PC-3 (cell line): ENCODE data around the gene CSPG4. TPM values are rescaled to one million over a fixed set of nuclear protein-coding genes. Genes with fewer than 3 reads are reported as not detected.

Source experiments
- ATAC-seq: fragments of 200-7000 bp; cut with Tn5 transposase; 2 replicates; pipeline ENCODE4 v1.9.1; 2020; ENCODE audit warnings: mild to moderate bottlenecking, moderate library complexity
- BruUV-seq: library from RNA; stranded (reverse); fragments of 400-500 nt; replicated peaks from 2 replicates; lab custom pipeline; 2021; lab: Mats Ljungman, UMichigan
- CTCF ChIA-PET: fragments of 300-600 bp; sonication (Branson Sonifier 250); formaldehyde crosslinking; loops from one replicate; lab custom pipeline; 2022; ENCODE audit warnings: antibody characterized with exemption; lab: Charles Lee
- POLR2A ChIA-PET: fragments of 300-600 bp; sonication (Branson Sonifier 250); formaldehyde crosslinking; loops from one replicate; lab custom pipeline; 2022; ENCODE audit warnings: antibody characterized with exemption; ENCODE audit not compliant: unreplicated experiment; lab: Charles Lee
- DNase-seq: peaks from one replicate; pipeline ENCODE4 v3.0.0-alpha.2; 2015
- H2AFZ ChIP-seq: fragments of 300-600 bp; sonication (generic); 2 replicates; pipeline ENCODE4 v1.6.0; 2016; ENCODE audit warnings: antibody characterized with exemption, low read length
- H3F3A ChIP-seq: fragments of 300-600 bp; sonication (generic); one replicate; pipeline ENCODE4 v1.6.0; 2017; ENCODE audit warnings: antibody characterized with exemption, low read length, control low read depth, mild to moderate bottlenecking; ENCODE audit not compliant: unreplicated experiment
- H3K27ac ChIP-seq: fragments of 300-600 bp; sonication (generic); 2 replicates; pipeline ENCODE4 v1.5.1; 2016; ENCODE audit warnings: mild to moderate bottlenecking, low read length
- H3K27me3 ChIP-seq: fragments of 300-600 bp; sonication (generic); 2 replicates; pipeline ENCODE4 v1.6.1; 2016; ENCODE audit warnings: low read length, mixed read lengths
- H3K36me3 ChIP-seq: fragments of 300-600 bp; sonication (generic); 2 replicates; pipeline ENCODE4 v1.6.1; 2016; ENCODE audit warnings: low read depth, mixed run types, low read length, mixed read lengths
- H3K4me1 ChIP-seq: fragments of 300-600 bp; sonication (generic); 2 replicates; pipeline ENCODE4 v1.5.1; 2016; ENCODE audit warnings: low read length; ENCODE audit not compliant: insufficient read depth
- H3K4me2 ChIP-seq: fragments of 300-600 bp; sonication (generic); 2 replicates; pipeline ENCODE4 v1.6.0; 2016; ENCODE audit warnings: low read length
- H3K4me3 ChIP-seq: fragments of 300-600 bp; sonication (generic); 2 replicates; pipeline ENCODE4 v1.5.1; 2016; ENCODE audit warnings: mild to moderate bottlenecking, low read length, mixed read lengths
- H3K79me2 ChIP-seq: fragments of 300-600 bp; sonication (generic); 2 replicates; pipeline ENCODE4 v1.6.1; 2017; ENCODE audit warnings: low read length, mixed read lengths
- H3K9ac ChIP-seq: fragments of 300-600 bp; sonication (generic); 2 replicates; pipeline ENCODE4 v1.6.0; 2016; ENCODE audit warnings: mild to moderate bottlenecking, low read length
- H3K9me2 ChIP-seq: fragments of 300-600 bp; sonication (generic); replicated peaks from 2 replicates; pipeline ENCODE4 v1.6.1; 2016; ENCODE audit warnings: mixed run types, low read length, mixed read lengths
- H3K9me3 ChIP-seq: fragments of 300-600 bp; sonication (generic); 2 replicates; pipeline ENCODE4 v1.6.1; 2016; ENCODE audit warnings: low read length, mixed read lengths
- H4K20me1 ChIP-seq: fragments of 300-600 bp; sonication (generic); 2 replicates; pipeline ENCODE4 v1.6.1; 2016; ENCODE audit warnings: low read length, mixed read lengths
- CTCF ChIP-seq: fragments of 300-600 bp; sonication (generic); conservative IDR thresholded peaks from 2 replicates; pipeline ENCODE4 v1.5.1; 2017; ENCODE audit warnings: antibody characterized with exemption, low read depth, mild to moderate bottlenecking, low read length
- EZH2 ChIP-seq: fragments of 300-600 bp; sonication (generic); IDR thresholded peaks from one replicate; pipeline ENCODE4 v1.6.1; 2017; ENCODE audit warnings: antibody characterized with exemption, mild to moderate bottlenecking, low read length; ENCODE audit not compliant: unreplicated experiment
- EZH2phosphoT487 ChIP-seq: fragments of 300-600 bp; sonication (generic); IDR thresholded peaks from 2 replicates; pipeline ENCODE4 v1.6.1; 2018; ENCODE audit warnings: mild to moderate bottlenecking, antibody characterized with exemption, low read length, borderline replicate concordance
- intact Hi-C: fragments of 100-400 bp; cut with micrococcal nuclease; formaldehyde crosslinking; loops from 2 replicates; pipeline ENCODE4 v1.9.0; 2023
- total RNA-seq: library from RNA; depleted of rRNA; stranded (reverse); fragments of >200 nt; gene quantifications from 2 replicates; pipeline ENCODE4 v1.2.3, GENCODE V29; 2014

The CSPG4 gene
- total RNA-seq, 1 experiment from 2014 or later: 2.0 TPM

DNA sequence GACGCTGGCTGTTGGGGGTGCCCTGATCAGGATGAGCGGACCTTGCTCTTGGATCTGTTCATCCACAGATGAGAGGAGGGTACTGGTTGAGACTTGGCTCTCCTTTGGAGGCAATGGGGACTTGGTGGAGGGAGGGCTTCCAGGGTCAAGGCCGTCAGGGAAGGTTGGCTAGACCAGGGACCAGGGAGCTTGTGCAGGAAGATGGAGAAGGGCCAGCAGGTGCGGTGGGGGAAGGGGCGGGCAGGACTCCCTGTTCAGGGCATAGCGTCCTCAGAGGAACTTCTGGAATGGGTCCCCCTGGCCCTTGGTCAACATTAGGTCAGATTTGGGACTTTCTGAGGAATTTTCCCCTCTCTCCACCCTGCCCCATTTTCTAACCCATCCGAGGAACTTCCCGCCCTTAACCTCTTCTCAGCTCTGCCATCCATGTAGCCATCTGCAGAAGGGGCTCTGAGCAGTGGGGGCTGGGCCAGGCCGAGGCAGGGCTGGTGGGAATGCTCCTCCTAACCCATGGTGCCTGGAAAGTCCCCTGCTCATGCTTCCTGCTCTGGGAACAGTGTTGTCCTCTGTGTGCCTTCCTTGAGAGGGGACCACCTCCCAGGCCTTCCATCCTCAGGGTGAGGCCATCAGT is 53.4 kb downstream of the CSPG4 start:
- H3K79me2 ChIP-seq: peaks cover 10% of the 10 kb centered on the region
- DNase-seq (no peak), ATAC-seq (no peak)
- H3K4me1 ChIP-seq: peaks cover 22% of the 10 kb centered on the region
- ChIA-PET CTCF (interaction anchor here (0.6 kb wide), 1 partner anchor 27 kb away, joined by 4 read pairs; no protein-coding TSS in a partner anchor), POLR2A (no interaction called here)
- BruUV-seq: no TSS peak
- no peaks in the 10 kb centered on the region for H3K27me3 ChIP-seq
- no peak overlapping the region for H3K9ac ChIP-seq
- H3K4me3 ChIP-seq: no peak overlapping the region
- H4K20me1 ChIP-seq: no peaks in the 10 kb centered on the region
- H3F3A ChIP-seq: no peaks in the 10 kb centered on the region
- TF ChIP-seq EZH2phosphoT487: no peak
- TF ChIP-seq EZH2: no peak
- no peak for TF ChIP-seq CTCF
- H3K9me3 ChIP-seq: no peaks in the 10 kb centered on the region
- no peak overlapping the region for H2AFZ ChIP-seq
- no peak overlapping the region for H3K4me2 ChIP-seq
- H3K9me2 ChIP-seq: no peaks in the 10 kb centered on the region
- H3K36me3 ChIP-seq: no peaks in the 10 kb centered on the region
- intact Hi-C loops: no loop called here
- no peak overlapping the region for H3K27ac ChIP-seq

DNA sequence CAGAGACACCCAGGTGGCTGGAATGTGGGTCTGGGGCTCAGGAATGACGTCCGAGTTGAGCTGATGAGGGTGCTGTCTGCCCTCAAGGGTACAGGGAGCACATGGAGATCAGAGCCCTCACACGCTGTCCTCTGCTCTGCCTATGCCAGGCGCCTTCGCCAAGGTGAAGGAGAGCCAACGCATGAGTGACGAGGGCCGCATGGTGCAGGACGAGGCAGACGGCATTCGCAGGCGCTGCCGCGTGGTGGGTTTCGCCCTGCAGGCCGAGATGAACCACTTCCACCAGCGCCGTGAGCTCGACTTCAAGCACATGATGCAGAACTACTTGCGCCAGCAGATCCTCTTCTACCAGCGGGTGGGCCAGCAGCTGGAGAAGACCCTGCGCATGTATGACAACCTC is 55.8 kb downstream of the CSPG4 start:
- POLR2A ChIA-PET: no interaction called here

GRCh38 chr15:75656331-75656730 is 56.3 kb downstream of the CSPG4 start:
- H3K9me2 ChIP-seq: no peaks in the 10 kb centered on the region
- POLR2A ChIA-PET: no interaction called here
- H2AFZ ChIP-seq: no peak overlapping the region
- intact Hi-C loops: no loop called here
- no peaks in the 10 kb centered on the region for H4K20me1 ChIP-seq
- CTCF ChIA-PET: no interaction called here
- no peak overlapping the region for H3K4me3 ChIP-seq
- H3K9ac ChIP-seq: no peak overlapping the region
- H3K27me3 ChIP-seq: no peaks in the 10 kb centered on the region
- no peak for TF ChIP-seq CTCF
- TF ChIP-seq EZH2: no peak
- TF ChIP-seq EZH2phosphoT487: no peak
- H3K4me2 ChIP-seq: no peak overlapping the region
- no TSS peak for BruUV-seq
- no peak overlapping the region for H3K27ac ChIP-seq
- ATAC-seq (no peak), DNase-seq (no peak)
- no peaks in the 10 kb centered on the region for H3F3A ChIP-seq
- peaks cover 22% of the 10 kb centered on the region for H3K4me1 ChIP-seq
- H3K79me2 ChIP-seq: peaks cover 36% of the 10 kb centered on the region
- no peaks in the 10 kb centered on the region for H3K36me3 ChIP-seq
- no peaks in the 10 kb centered on the region for H3K9me3 ChIP-seq

More for the DNA sequence above, 55.8 kb downstream of the CSPG4 start:
- H2AFZ ChIP-seq: no peak overlapping the region
- TF ChIP-seq EZH2: no peak
- H3K9me2 ChIP-seq: no peaks in the 10 kb centered on the region
- H3K27ac ChIP-seq: no peak overlapping the region
- H3K9ac ChIP-seq: no peak overlapping the region
- no peaks in the 10 kb centered on the region for H3K9me3 ChIP-seq
- no peaks in the 10 kb centered on the region for H4K20me1 ChIP-seq
- DNase-seq (no peak), ATAC-seq (no peak)
- intact Hi-C loops: no loop called here
- H3K4me1 ChIP-seq: peaks cover 22% of the 10 kb centered on the region
- H3K4me3 ChIP-seq: no peak overlapping the region
- peaks cover 32% of the 10 kb centered on the region for H3K79me2 ChIP-seq
- H3K27me3 ChIP-seq: no peaks in the 10 kb centered on the region
- no peak overlapping the region for H3K4me2 ChIP-seq
- BruUV-seq: no TSS peak
- CTCF ChIA-PET: no interaction called here
- H3F3A ChIP-seq: no peaks in the 10 kb centered on the region
- H3K36me3 ChIP-seq: no peaks in the 10 kb centered on the region
